PC-3 (cell line): Measurements from ENCODE around the gene TRIM31. TPM values are rescaled to one million over a fixed set of nuclear protein-coding genes. Genes with fewer than 3 reads are reported as not detected.

Experiments used
- ATAC-seq: fragments of 200-7000 bp; cut with Tn5 transposase; 2 replicates; pipeline ENCODE4 v1.9.1; 2020; ENCODE audit warnings: mild to moderate bottlenecking, moderate library complexity
- BruUV-seq: library from RNA; stranded (reverse); fragments of 400-500 nt; replicated peaks from 2 replicates; lab custom pipeline; 2021; lab: Mats Ljungman, UMichigan
- CTCF ChIA-PET: fragments of 300-600 bp; sonication (Branson Sonifier 250); formaldehyde crosslinking; loops from one replicate; lab custom pipeline; 2022; ENCODE audit warnings: antibody characterized with exemption; lab: Charles Lee
- POLR2A ChIA-PET: fragments of 300-600 bp; sonication (Branson Sonifier 250); formaldehyde crosslinking; loops from one replicate; lab custom pipeline; 2022; ENCODE audit warnings: antibody characterized with exemption; ENCODE audit not compliant: unreplicated experiment; lab: Charles Lee
- DNase-seq: peaks from one replicate; pipeline ENCODE4 v3.0.0-alpha.2; 2015
- H2AFZ ChIP-seq: fragments of 300-600 bp; sonication (generic); 2 replicates; pipeline ENCODE4 v1.6.0; 2016; ENCODE audit warnings: antibody characterized with exemption, low read length
- H3F3A ChIP-seq: fragments of 300-600 bp; sonication (generic); one replicate; pipeline ENCODE4 v1.6.0; 2017; ENCODE audit warnings: antibody characterized with exemption, low read length, control low read depth, mild to moderate bottlenecking; ENCODE audit not compliant: unreplicated experiment
- H3K27ac ChIP-seq: fragments of 300-600 bp; sonication (generic); 2 replicates; pipeline ENCODE4 v1.5.1; 2016; ENCODE audit warnings: mild to moderate bottlenecking, low read length
- H3K27me3 ChIP-seq: fragments of 300-600 bp; sonication (generic); 2 replicates; pipeline ENCODE4 v1.6.1; 2016; ENCODE audit warnings: low read length, mixed read lengths
- H3K36me3 ChIP-seq: fragments of 300-600 bp; sonication (generic); 2 replicates; pipeline ENCODE4 v1.6.1; 2016; ENCODE audit warnings: low read depth, mixed run types, low read length, mixed read lengths
- H3K4me1 ChIP-seq: fragments of 300-600 bp; sonication (generic); 2 replicates; pipeline ENCODE4 v1.5.1; 2016; ENCODE audit warnings: low read length; ENCODE audit not compliant: insufficient read depth
- H3K4me2 ChIP-seq: fragments of 300-600 bp; sonication (generic); 2 replicates; pipeline ENCODE4 v1.6.0; 2016; ENCODE audit warnings: low read length
- H3K4me3 ChIP-seq: fragments of 300-600 bp; sonication (generic); 2 replicates; pipeline ENCODE4 v1.5.1; 2016; ENCODE audit warnings: mild to moderate bottlenecking, low read length, mixed read lengths
- H3K79me2 ChIP-seq: fragments of 300-600 bp; sonication (generic); 2 replicates; pipeline ENCODE4 v1.6.1; 2017; ENCODE audit warnings: low read length, mixed read lengths
- H3K9ac ChIP-seq: fragments of 300-600 bp; sonication (generic); 2 replicates; pipeline ENCODE4 v1.6.0; 2016; ENCODE audit warnings: mild to moderate bottlenecking, low read length
- H3K9me2 ChIP-seq: fragments of 300-600 bp; sonication (generic); replicated peaks from 2 replicates; pipeline ENCODE4 v1.6.1; 2016; ENCODE audit warnings: mixed run types, low read length, mixed read lengths
- H3K9me3 ChIP-seq: fragments of 300-600 bp; sonication (generic); 2 replicates; pipeline ENCODE4 v1.6.1; 2016; ENCODE audit warnings: low read length, mixed read lengths
- H4K20me1 ChIP-seq: fragments of 300-600 bp; sonication (generic); 2 replicates; pipeline ENCODE4 v1.6.1; 2016; ENCODE audit warnings: low read length, mixed read lengths
- EZH2 ChIP-seq: fragments of 300-600 bp; sonication (generic); IDR thresholded peaks from one replicate; pipeline ENCODE4 v1.6.1; 2017; ENCODE audit warnings: antibody characterized with exemption, mild to moderate bottlenecking, low read length; ENCODE audit not compliant: unreplicated experiment
- EZH2phosphoT487 ChIP-seq: fragments of 300-600 bp; sonication (generic); IDR thresholded peaks from 2 replicates; pipeline ENCODE4 v1.6.1; 2018; ENCODE audit warnings: mild to moderate bottlenecking, antibody characterized with exemption, low read length, borderline replicate concordance
- intact Hi-C: fragments of 100-400 bp; cut with micrococcal nuclease; formaldehyde crosslinking; loops from 2 replicates; pipeline ENCODE4 v1.9.0; 2023
- total RNA-seq: library from RNA; depleted of rRNA; stranded (reverse); fragments of >200 nt; gene quantifications from 2 replicates; pipeline ENCODE4 v1.2.3, GENCODE V29; 2014
- TF ChIP-seq, protein P1 (sequence below): fragments of 300-600 bp; sonication (generic); conservative IDR thresholded peaks from 2 replicates; pipeline ENCODE4 v1.5.1; 2017; ENCODE audit warnings: antibody characterized with exemption, low read depth, mild to moderate bottlenecking, low read length

TRIM31 gene
- total RNA-seq, 1 experiment from 2014 or later: 0.11 TPM

DNA sequence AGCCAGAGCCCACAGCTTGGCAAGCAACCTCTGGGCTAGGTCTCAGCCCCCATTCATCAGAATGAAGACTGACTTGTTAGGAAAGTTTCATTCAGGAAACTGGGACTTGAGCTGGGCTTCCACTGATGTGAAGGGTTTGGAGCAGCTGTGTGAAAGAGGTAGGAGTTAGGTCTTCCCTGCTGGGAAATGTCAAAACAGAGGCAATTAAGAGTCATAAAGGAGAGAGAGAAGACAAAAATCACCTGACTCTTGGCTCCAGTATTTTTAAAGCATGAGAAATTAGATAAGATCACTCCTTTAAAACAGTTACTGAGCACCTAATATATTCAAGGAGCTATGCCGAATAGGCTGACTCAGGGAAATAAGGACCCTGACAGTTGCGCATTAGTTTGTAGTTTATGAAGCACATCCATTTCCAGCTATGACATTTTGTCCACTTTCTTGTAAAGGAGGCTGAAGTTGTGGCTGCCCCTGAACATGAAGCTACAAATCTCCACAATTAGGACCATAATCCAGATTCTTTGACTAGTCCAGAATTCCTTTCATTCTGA, 19.1 kb upstream of the TRIM31 start:
- Histone ChIP-seq H3K4me2 (no peak overlapping the region), H3K79me2 (no peaks in the 10 kb centered on the region), H3K27me3 (no peaks in the 10 kb centered on the region), H4K20me1 (no peaks in the 10 kb centered on the region), H3K4me3 (no peak overlapping the region), H3K9me2 (no peaks in the 10 kb centered on the region), H3K27ac (no peak overlapping the region), H3K9ac (no peak overlapping the region), H2AFZ (no peak overlapping the region), H3K36me3 (no peaks in the 10 kb centered on the region), H3K9me3 (no peaks in the 10 kb centered on the region), H3F3A (no peaks in the 10 kb centered on the region), H3K4me1 (peaks cover 23% of the 10 kb centered on the region)
- POLR2A ChIA-PET: interaction anchor here (0.7 kb wide), 1 partner anchor 155 kb away, joined by 3 read pairs; no protein-coding TSS in a partner anchor
- intact Hi-C loops: loop anchor here (1.0 to 5.0 kb wide), 2 partner anchors 29 to 40 kb away; no protein-coding TSS in a partner anchor
- ATAC-seq (no peak), DNase-seq (no peak)
- CTCF ChIA-PET: interaction anchor here (0.6 to 5.7 kb wide), 2 partner anchors 12 to 28 kb away, joined by 3 to 107 read pairs; no protein-coding TSS in a partner anchor
- no TSS peak for BruUV-seq
- no peak for TF ChIP-seq EZH2
- TF ChIP-seq EZH2phosphoT487: no peak
- TF ChIP-seq, protein P1, sequence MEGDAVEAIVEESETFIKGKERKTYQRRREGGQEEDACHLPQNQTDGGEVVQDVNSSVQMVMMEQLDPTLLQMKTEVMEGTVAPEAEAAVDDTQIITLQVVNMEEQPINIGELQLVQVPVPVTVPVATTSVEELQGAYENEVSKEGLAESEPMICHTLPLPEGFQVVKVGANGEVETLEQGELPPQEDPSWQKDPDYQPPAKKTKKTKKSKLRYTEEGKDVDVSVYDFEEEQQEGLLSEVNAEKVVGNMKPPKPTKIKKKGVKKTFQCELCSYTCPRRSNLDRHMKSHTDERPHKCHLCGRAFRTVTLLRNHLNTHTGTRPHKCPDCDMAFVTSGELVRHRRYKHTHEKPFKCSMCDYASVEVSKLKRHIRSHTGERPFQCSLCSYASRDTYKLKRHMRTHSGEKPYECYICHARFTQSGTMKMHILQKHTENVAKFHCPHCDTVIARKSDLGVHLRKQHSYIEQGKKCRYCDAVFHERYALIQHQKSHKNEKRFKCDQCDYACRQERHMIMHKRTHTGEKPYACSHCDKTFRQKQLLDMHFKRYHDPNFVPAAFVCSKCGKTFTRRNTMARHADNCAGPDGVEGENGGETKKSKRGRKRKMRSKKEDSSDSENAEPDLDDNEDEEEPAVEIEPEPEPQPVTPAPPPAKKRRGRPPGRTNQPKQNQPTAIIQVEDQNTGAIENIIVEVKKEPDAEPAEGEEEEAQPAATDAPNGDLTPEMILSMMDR: no peak

DNA sequence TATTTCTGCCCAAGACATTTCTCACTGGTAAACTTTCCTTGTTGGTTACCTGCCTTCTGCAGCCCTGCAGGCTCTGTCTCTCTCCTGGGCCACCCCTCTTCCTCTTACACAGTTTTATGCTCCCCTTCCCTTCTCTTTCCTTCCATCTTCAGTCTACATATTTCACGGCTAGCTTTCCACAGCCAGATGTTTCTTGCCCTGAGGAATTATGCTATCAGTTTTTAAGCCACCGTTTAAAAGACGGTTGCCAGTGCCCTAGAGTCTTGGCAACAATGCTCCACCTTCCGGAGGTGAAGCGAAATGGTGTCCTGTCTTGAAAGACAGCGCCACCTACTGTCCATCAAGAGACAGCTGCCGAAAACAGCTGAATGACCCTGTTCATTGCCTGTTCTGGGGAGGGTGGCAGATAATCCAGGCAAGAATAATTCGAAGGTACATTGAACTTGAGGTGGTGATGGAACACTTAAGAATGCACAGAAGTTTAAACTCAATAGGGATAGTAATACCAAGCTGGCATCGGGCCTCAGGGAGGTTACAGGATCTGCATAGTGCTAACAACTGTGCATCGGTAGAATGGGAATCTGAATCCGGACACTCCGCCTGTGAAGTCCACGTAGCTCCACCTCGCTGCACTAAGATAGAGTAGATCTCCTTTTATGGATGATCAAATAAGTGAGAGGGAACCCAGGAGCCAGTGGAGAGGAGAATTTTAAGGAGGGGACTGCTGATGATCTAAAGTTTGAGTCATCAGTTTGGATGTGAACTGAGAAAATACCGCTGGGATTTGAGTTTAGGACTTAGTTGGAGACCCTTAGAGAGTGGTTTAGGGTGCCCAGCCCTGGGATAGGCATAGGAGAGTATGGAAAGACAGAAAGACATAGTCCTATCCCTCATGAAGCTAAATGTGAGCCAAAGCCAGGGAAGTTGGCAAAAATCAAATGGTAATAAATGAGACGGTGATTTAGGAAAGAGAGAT, 18.3 kb upstream of the TRIM31 start:
- Histone ChIP-seq H3K4me3 (peak overlapping the region; percentile 55), H4K20me1 (no peaks in the 10 kb centered on the region), H3K79me2 (no peaks in the 10 kb centered on the region), H3K9ac (no peak overlapping the region), H3K36me3 (no peaks in the 10 kb centered on the region), H3K4me1 (peaks cover 23% of the 10 kb centered on the region), H3K9me2 (no peaks in the 10 kb centered on the region), H3F3A (no peaks in the 10 kb centered on the region), H2AFZ (peak overlapping the region; percentile 86), H3K9me3 (no peaks in the 10 kb centered on the region), H3K27ac (no peak overlapping the region), H3K4me2 (peak overlapping the region; percentile 85), H3K27me3 (no peaks in the 10 kb centered on the region)
- no TSS peak for BruUV-seq
- DNase-seq: peak; percentile 87
- ChIA-PET CTCF (interaction anchor here (0.6 to 5.7 kb wide), 3 partner anchors 9 to 28 kb away, joined by 3 to 107 read pairs (median 7); no protein-coding TSS in a partner anchor), POLR2A (no interaction called here)
- intact Hi-C loops: loop anchor here (1.0 to 5.0 kb wide), 2 partner anchors 28 to 41 kb away; no protein-coding TSS in a partner anchor
- peak; percentile 93 for ATAC-seq
- TF ChIP-seq EZH2: no peak
- TF ChIP-seq, protein P1: peak; percentile 100
- TF ChIP-seq EZH2phosphoT487: no peak
